GM18517 (cell line): ENCODE data around the gene LSAMP.
"Not testable (repeated sequence)": the region's sequence is repeated elsewhere in the genome, so short reads cannot be mapped to it uniquely, and the experiment has no call there.

ENCODE experiments used
- ATAC-seq: cut with Tn5 transposase; IDR thresholded peaks from one replicate; pipeline ENCODE4 v1.9.1; 2021; ENCODE audit warnings: mild to moderate bottlenecking, moderate library complexity; ENCODE audit not compliant: unreplicated experiment

The LSAMP gene

GRCh38 chr3:116127464-116127863 lies 317.8 kb downstream of the LSAMP start:
- ATAC-seq = no peak

GRCh38 chr3:116124166-116124565 lies 321.1 kb downstream of the LSAMP start:
- ATAC-seq = no peak

- no peak for ATAC-seq
Observed at GRCh38 chr3:116118475-116119169, 326.7 kb downstream of the LSAMP start.

GRCh38 chr3:116114586-116114985 lies 330.7 kb downstream of the LSAMP start:
- ATAC-seq = no peak

- no peak for ATAC-seq
Observed at GRCh38 chr3:116112696-116113095, 332.6 kb downstream of the LSAMP start.

- no peak for ATAC-seq
Observed at GRCh38 chr3:116111765-116112164, 333.5 kb downstream of the LSAMP start.

- ATAC-seq = no peak
Observed at GRCh38 chr3:116103868-116104530, 341.3 kb downstream of the LSAMP start.

- ATAC-seq = no peak
Observed at GRCh38 chr3:116102037-116102436, 343.2 kb downstream of the LSAMP start.

- ATAC-seq = no peak
Observed at GRCh38 chr3:116097226-116097625, 348.1 kb downstream of the LSAMP start.

GRCh38 chr3:116096631-116097030 lies 348.7 kb downstream of the LSAMP start:
- no peak for ATAC-seq

GRCh38 chr3:116093374-116093773 lies 351.9 kb downstream of the LSAMP start:
- no peak for ATAC-seq

GRCh38 chr3:116087426-116087825 lies 357.9 kb downstream of the LSAMP start:
- no peak for ATAC-seq

GRCh38 chr3:116084999-116085791 lies 360.1 kb downstream of the LSAMP start:
- ATAC-seq = no peak

- no peak for ATAC-seq
Observed at GRCh38 chr3:116083683-116084082, 361.6 kb downstream of the LSAMP start.

GRCh38 chr3:116078561-116078960 lies 366.7 kb downstream of the LSAMP start:
- ATAC-seq = no peak

- ATAC-seq = no peak
Observed at GRCh38 chr3:116077557-116077956, 367.7 kb downstream of the LSAMP start.

GRCh38 chr3:116077059-116077458 lies 368.2 kb downstream of the LSAMP start:
- ATAC-seq = no peak

GRCh38 chr3:116070516-116071278 lies 374.6 kb downstream of the LSAMP start:
- ATAC-seq = not testable (repeated sequence)

GRCh38 chr3:116070061-116070460 lies 375.2 kb downstream of the LSAMP start:
- no peak for ATAC-seq

GRCh38 chr3:116069024-116069423 lies 376.3 kb downstream of the LSAMP start:
- ATAC-seq = no peak

- ATAC-seq = peak; percentile 88
Observed at GRCh38 chr3:116067326-116067725, 378.0 kb downstream of the LSAMP start.
